PC-9 (cell line): ENCODE results near the gene STH. TPM values are rescaled to one million over a fixed set of nuclear protein-coding genes. Genes with fewer than 3 reads are reported as not detected.

Experiments
- BruUV-seq: library from RNA; stranded (reverse); fragments of 400-500 nt; replicated peaks from 2 replicates; lab custom pipeline; 2021; lab: Mats Ljungman, UMichigan
- CTCF ChIA-PET: fragments of 300-600 bp; sonication (Branson Sonifier 250); formaldehyde crosslinking; loops from one replicate; lab custom pipeline; 2022; ENCODE audit warnings: antibody characterized with exemption; lab: Charles Lee
- POLR2A ChIA-PET: fragments of 300-600 bp; sonication (Branson Sonifier 250); formaldehyde crosslinking; loops from one replicate; lab custom pipeline; 2022; ENCODE audit warnings: antibody characterized with exemption; ENCODE audit not compliant: unreplicated experiment; lab: Charles Lee
- DNase-seq, 2 experiments: peaks; one replicate each; pipeline versions ENCODE4 v3.0.0 to v3.0.0-alpha.2; 2015 to 2022; ENCODE audit warnings: mixed read lengths in 1 of 2
- H2AFZ ChIP-seq: fragments of 200-600 bp; sonication (generic); 2 replicates; pipeline ENCODE4 v1.8.1; 2017; ENCODE audit warnings: antibody characterized with exemption
- H3F3A ChIP-seq: fragments of 200-600 bp; sonication (generic); 2 replicates; pipeline ENCODE4 v1.8.1; 2017; ENCODE audit warnings: antibody characterized with exemption, mild to moderate bottlenecking, low read depth; ENCODE audit not compliant: insufficient read depth
- H3K27ac ChIP-seq: fragments of 200-600 bp; sonication (generic); 2 replicates; pipeline ENCODE4 v1.6.1; 2016; ENCODE audit warnings: mixed run types
- H3K27me3 ChIP-seq: fragments of 200-600 bp; sonication (generic); 2 replicates; pipeline ENCODE4 v1.6.1; 2016; ENCODE audit warnings: low read depth, mixed run types; ENCODE audit not compliant: insufficient read depth
- H3K36me3 ChIP-seq: fragments of 200-600 bp; sonication (generic); 2 replicates; pipeline ENCODE4 v1.6.1; 2016; ENCODE audit warnings: low read depth, mixed run types
- H3K4me1 ChIP-seq: fragments of 200-600 bp; sonication (generic); replicated peaks from 2 replicates; pipeline ENCODE4 v1.6.1; 2016; ENCODE audit warnings: mixed run types; ENCODE audit not compliant: insufficient read depth
- H3K4me2 ChIP-seq: fragments of 200-600 bp; sonication (generic); 2 replicates; pipeline ENCODE4 v1.6.1; 2017; ENCODE audit warnings: mixed run types
- H3K4me3 ChIP-seq: fragments of 200-600 bp; sonication (generic); 2 replicates; pipeline ENCODE4 v1.6.1; 2016; ENCODE audit warnings: mixed run types
- H3K79me2 ChIP-seq: fragments of 200-600 bp; sonication (generic); 2 replicates; pipeline ENCODE4 v1.6.1; 2017; ENCODE audit warnings: low read depth, mixed run types
- H3K9me2 ChIP-seq: fragments of 200-600 bp; sonication (generic); 2 replicates; pipeline ENCODE4 v1.8.1; 2017; ENCODE audit warnings: mild to moderate bottlenecking; ENCODE audit not compliant: insufficient read depth
- H3K9me3 ChIP-seq: fragments of 200-600 bp; sonication (generic); 2 replicates; pipeline ENCODE4 v1.8.1; 2016; ENCODE audit warnings: low read depth; ENCODE audit not compliant: insufficient read depth
- H4K20me1 ChIP-seq: fragments of 200-600 bp; sonication (generic); 2 replicates; pipeline ENCODE4 v1.8.1; 2017; ENCODE audit not compliant: insufficient read depth
- CTCF ChIP-seq: fragments of 200-600 bp; sonication (generic); conservative IDR thresholded peaks from 2 replicates; pipeline ENCODE4 v1.6.1; 2017; ENCODE audit warnings: mixed run types, antibody characterized with exemption, mild to moderate bottlenecking, moderate library complexity
- EZH2 ChIP-seq: fragments of 200-600 bp; sonication (generic); IDR thresholded peaks from 2 replicates; pipeline ENCODE4 v1.8.0; 2017; ENCODE audit warnings: antibody characterized with exemption, low read depth
- intact Hi-C: fragments of 100-400 bp; cut with micrococcal nuclease; formaldehyde crosslinking; loops from one replicate; pipeline ENCODE4 v1.10.0; 2022; ENCODE audit not compliant: unreplicated experiment
- total RNA-seq: library from RNA; stranded (reverse); gene quantifications from 2 replicates; pipeline ENCODE4 v1.2.3, GENCODE V29; 2021

STH gene
- total RNA-seq, 1 experiment from 2014 or later: not detected

- H3K4me3 ChIP-seq: no peak overlapping the region
- no peak overlapping the region for H3K27ac ChIP-seq
- no TSS peak for BruUV-seq
- TF ChIP-seq EZH2 (no peak), CTCF (no peak)
- ChIA-PET CTCF (no interaction called here), POLR2A (no interaction called here)
- intact Hi-C loops: no loop called here
- H3K79me2 ChIP-seq: no peaks in the 10 kb centered on the region
- H3K36me3 ChIP-seq: 0 out of 2 replicates have a peak, but pooled peaks cover 3% of the 10 kb centered on the region
- H2AFZ ChIP-seq: no peak overlapping the region
- no peaks in the 10 kb centered on the region for H3K9me3 ChIP-seq
- H3F3A ChIP-seq: peaks cover 12% of the 10 kb centered on the region; the same call in 1 of the 2 replicates
- H3K4me1 ChIP-seq: no peaks in the 10 kb centered on the region
- peaks cover 15% of the 10 kb centered on the region for H4K20me1 ChIP-seq
- no peaks in the 10 kb centered on the region for H3K27me3 ChIP-seq
- H3K9me2 ChIP-seq: no peaks in the 10 kb centered on the region
- DNase-seq: peak in 1 of 2 experiments; percentile 32
- H3K4me2 ChIP-seq: no peak overlapping the region
Observed at GRCh38 chr17:46025510-46026165, 26.6 kb downstream of the STH start.

GRCh38 chr17:46026166-46027047 is 27.4 kb downstream of the STH start:
- POLR2A ChIA-PET: no interaction called here
- H3K36me3 ChIP-seq: peaks cover 5% of the 10 kb centered on the region; the same call in 1 of the 2 replicates
- intact Hi-C loops: no loop called here

More at GRCh38 chr17:46026166-46027047, 27.4 kb downstream of the STH start:
- no TSS peak for BruUV-seq
- Histone ChIP-seq H3K27ac (no peak overlapping the region), H4K20me1 (peaks cover 16% of the 10 kb centered on the region), H3K9me3 (no peaks in the 10 kb centered on the region), H3K9me2 (no peaks in the 10 kb centered on the region), H3K4me2 (no peak overlapping the region), H3K79me2 (no peaks in the 10 kb centered on the region), H3K27me3 (no peaks in the 10 kb centered on the region), H3K4me3 (no peak overlapping the region), H2AFZ (no peak overlapping the region), H3K4me1 (no peaks in the 10 kb centered on the region), H3F3A (peaks cover 12% of the 10 kb centered on the region; the same call in 1 of the 2 replicates)
- CTCF ChIA-PET: no interaction called here
- TF ChIP-seq CTCF (no peak), EZH2 (no peak)
- peak in 1 of 2 experiments; percentile 30 for DNase-seq
